OCI-LY7 (cell line): ENCODE data around the gene STAP2.

Source experiments
- EZH2phosphoT487 ChIP-seq: fragments of 200-600 bp; sonication (generic); IDR thresholded peaks from 2 replicates; pipeline ENCODE4 v1.6.1; 2018; ENCODE audit warnings: low read depth, borderline replicate concordance, mild to moderate bottlenecking, mixed run types, antibody characterized with exemption, low read length, moderate library complexity, mixed read lengths
- TF ChIP-seq, protein P1 (sequence below): fragments of 200-600 bp; sonication (generic); conservative IDR thresholded peaks from 2 replicates; pipeline ENCODE4 v1.5.1; 2014; ENCODE audit warnings: mild to moderate bottlenecking, antibody characterized with exemption, low read length, moderate library complexity, mixed read lengths

GRCh38 chr19:4380254-4380727 is 41.7 kb upstream of the STAP2 start:
- TF ChIP-seq, protein P1, sequence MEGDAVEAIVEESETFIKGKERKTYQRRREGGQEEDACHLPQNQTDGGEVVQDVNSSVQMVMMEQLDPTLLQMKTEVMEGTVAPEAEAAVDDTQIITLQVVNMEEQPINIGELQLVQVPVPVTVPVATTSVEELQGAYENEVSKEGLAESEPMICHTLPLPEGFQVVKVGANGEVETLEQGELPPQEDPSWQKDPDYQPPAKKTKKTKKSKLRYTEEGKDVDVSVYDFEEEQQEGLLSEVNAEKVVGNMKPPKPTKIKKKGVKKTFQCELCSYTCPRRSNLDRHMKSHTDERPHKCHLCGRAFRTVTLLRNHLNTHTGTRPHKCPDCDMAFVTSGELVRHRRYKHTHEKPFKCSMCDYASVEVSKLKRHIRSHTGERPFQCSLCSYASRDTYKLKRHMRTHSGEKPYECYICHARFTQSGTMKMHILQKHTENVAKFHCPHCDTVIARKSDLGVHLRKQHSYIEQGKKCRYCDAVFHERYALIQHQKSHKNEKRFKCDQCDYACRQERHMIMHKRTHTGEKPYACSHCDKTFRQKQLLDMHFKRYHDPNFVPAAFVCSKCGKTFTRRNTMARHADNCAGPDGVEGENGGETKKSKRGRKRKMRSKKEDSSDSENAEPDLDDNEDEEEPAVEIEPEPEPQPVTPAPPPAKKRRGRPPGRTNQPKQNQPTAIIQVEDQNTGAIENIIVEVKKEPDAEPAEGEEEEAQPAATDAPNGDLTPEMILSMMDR = no peak
- TF ChIP-seq EZH2phosphoT487 = no peak
